Forelimb muscle (tissue), 1 donor: ENCODE results near the gene SOX5. TPM values are rescaled to one million over a fixed set of nuclear protein-coding genes. Genes with fewer than 3 reads are reported as not detected.
"Not testable (repeated sequence)": the region's sequence is repeated elsewhere in the genome, so short reads cannot be mapped to it uniquely, and the experiment has no call there.

Experiments
- DNase-seq: peaks from one replicate; pipeline ENCODE4 v3.0.0-alpha.2; 2013; ENCODE audit warnings: low read depth
- polyA plus RNA-seq: library from polyadenylated mRNA; unstranded; fragments of 120-200 nt; gene quantifications from one replicate; pipeline ENCODE4 v1.2.1, GENCODE V29; 2013; ENCODE audit not compliant: insufficient read length

Gene SOX5
- polyA plus RNA-seq, 1 donor, result 1.5 TPM

DNA sequence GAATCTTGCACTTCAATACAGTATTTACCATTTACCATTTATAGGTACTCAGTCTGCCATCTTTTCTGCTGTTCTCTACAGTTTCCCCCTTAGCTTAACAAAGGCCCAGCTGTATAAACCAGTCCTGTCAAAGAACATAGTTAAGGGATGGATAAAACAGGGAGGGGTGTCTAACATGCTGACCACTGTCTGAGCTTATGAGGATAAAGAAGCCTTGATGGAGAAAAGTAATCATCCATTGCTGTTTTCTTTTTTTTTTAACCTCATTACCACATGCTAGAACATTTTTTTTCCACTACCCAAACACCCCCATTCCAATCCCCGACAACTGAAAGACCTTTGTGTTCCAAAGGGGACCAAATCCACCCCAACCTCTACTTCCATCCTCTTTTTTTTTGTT is 39.9 kb downstream of the SOX5 start:
- no peak for DNase-seq

DNA sequence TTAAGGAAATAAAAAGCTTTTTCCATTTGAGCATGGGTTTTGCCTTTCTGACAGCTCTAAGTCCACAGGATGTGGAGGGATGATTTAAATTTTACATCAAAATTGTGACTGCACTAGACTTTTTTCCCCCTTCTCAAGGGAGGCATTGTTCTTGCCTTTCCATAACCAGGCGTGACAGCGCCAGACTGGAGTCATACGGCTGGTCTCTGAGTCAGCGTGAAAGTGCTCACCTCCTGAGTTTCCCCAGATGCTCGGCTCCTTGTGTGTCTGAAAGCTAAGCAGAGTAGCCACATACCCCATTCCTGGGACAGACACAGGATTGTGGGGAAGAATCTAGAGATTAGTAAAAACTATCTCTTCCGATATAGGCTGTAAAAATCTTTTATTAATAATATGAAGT is 43.1 kb downstream of the SOX5 start:
- no peak for DNase-seq

DNA sequence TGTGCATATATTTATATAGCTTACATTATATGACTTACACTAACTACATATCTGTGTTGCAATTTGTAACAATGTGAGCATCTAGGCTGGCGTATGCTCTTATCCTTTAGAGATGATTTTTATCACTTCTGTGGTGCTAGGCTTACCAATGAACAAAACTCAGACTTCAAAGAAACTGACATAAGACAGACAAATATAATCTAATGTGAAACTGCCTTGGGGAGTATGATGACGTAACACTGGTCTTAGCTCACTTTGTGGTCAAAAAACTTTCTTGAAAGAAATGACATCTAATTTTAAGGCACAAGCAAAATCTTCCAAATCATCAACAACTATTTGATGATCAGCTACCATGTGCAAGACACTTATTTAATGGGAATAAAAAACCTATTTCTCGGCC is 50.0 kb downstream of the SOX5 start:
- DNase-seq, result no peak

DNA sequence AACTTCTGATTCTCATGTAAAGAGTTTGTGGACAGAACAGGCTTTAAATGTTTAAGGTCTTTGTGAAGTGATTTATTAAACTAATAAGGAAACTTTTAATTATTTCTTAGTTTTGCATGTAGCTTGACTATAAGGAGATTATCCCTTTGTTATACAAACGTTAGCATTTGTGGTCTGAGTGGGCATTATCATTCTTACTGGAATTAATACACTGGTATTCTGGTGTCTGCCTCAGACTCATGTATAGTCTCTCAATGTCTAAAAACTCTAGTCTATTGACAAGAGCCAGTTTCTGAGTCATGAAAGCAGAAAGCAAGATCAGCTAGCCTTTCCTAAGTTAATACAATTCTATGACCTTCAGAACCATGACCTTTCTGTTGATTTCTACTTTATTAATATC is 51.3 kb downstream of the SOX5 start:
- DNase-seq, result no peak

DNA sequence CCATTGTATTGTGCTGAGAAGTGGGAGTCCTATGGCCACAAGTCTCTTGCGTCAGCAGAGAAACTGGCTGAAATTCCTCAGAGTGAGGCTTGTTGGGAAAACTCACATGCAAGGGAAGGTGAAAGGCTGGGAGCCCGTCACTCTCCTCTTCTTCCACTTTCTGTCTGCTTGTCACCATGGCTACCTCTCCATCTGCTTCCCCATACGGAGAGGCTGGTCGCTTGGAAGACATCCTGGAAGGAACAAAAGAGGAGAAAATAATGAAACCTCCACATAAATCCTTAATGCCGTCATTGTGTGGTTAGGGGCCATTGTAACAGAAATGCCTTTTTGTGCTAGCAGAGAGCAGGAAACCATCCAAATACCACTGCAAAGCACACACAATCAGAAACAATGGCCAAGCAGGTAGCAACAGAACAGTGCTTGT is 53.7 kb downstream of the SOX5 start:
- no peak for DNase-seq

DNA sequence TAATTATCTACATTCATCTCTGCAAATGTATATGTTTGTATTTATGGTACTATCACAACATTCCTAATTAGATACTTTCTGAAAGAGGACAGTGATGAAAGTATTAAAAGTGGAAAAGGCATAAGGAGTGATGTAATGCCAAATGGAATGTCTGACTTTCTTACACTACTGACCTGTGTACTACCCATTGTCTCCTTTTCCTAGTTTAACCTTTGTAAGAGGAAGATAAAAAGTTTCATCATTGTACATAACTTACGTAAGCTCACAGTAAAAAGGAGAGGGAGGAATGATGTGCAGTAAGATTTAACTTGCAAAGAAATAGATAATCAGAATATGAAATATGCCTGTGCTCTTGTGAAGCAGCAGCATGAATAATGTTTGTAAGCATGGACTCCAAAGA is 55.9 kb downstream of the SOX5 start:
- no peak for DNase-seq

DNA sequence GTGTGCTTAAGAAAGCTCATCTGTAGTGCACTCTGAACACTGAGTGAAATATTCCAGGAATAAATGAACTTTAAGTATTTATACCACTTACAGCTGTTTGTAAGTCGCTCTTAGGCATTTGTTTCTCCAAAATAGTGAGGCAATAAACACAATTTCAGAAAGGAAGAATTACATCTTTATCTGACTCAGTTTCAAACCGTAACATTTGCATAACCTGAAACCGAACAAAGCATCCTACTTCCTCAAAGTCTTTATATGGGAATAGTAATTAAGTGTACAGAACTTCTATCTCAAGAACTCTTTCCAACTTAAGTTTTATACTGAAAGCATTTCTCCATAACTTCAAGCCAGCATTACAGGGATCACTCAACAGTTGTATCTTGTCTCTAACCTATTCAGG is 58.4 kb downstream of the SOX5 start:
- no peak for DNase-seq

DNA sequence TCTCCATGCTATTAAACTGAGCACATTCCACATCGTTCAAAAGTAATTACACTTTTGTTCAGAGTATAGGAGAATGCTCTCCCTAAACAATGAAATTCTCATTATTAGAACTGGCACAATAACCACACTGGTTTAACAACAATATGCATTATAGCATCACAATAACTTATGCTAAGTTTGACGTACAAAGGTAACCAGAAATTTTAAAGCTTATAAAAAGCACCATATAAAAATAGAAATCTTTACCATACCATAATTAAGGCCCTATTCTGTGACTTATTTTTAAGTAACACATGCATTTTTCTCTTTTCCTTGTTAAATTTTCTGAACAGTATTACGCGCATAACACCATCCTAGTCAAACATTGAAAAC is 60.4 kb downstream of the SOX5 start:
- DNase-seq, result no peak

DNA sequence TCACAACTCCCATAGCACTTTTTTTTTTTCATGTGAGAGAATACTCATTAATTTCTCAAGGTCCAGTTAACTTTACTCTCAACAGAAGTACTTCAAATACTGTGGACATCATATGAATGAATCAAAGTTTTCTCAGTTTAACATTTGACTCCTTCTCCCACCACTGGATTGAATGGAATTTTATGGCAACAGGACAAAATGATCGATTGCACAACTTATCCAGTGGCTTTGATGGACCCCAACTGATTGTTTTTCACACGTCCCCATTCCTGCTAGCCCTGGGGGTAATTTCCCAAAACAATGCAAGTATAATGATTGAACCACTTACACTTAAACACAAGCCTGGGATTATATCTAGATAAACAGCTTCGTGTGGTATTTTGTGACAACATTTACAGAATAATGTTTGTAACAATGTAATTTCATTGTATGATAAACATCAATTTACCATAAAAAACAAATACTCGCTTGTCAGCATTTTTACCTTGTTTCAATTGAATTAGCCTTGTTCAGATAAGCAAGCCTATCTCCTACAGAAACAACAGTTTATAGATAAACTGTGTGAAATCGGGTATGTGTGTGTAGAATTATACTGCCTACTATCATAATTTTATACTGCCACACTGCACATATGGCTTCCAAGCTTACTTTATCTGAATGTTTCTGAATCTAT is 60.9 kb downstream of the SOX5 start:
- DNase-seq, result no peak

DNA sequence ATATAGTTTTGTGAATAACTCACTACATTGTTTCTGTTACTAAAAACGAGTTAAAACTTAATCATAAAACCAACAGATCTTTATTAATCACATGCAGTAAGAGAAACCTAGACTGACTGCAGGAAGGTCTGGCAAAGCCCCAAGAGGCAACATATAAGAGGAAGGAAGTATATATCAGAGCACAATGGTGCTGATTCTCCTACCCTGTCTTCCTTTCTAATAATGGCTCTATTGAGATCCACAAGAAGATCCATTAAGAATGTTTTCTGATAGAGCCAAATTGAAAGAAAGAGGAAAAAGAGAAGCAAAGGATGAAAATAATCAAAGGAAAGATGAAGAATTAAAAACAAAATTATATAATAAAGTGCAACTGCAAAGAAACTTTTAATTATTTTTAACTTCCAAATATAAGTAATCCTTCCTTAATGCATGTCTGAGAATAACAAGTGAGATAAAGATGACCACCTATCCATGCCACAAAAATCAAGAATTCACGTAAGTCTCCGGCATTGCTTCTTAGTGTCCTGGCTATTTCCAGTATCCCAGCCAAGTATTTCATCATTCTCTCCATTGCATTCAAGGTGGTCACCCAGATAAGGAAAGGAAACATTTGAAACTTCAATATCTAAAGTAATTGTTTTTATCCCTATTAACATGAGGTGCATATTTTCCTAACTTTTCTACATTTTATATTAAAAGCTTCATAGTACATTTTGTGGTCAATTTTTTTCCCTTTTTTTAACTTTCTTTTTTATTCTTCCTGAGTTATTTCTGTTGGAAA is 62.2 kb downstream of the SOX5 start:
- no peak for DNase-seq

DNA sequence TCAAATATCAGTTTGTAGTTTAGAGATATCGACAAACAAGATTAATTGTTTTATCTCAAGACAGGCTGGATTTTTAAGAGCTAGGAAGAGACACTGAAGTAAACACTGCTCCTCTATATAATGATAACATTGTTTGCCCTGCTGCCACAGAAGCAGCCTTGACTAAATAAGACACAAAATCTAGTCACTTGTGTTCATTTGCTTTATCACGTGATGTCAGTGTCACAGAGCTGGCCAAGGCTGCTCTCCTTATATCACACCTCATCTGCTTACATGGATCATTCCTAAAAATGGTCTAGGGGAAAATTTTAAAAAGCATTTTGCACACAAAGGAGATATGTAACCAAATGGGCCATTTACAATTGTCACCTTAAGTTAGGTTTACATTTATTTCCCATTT is 64.1 kb downstream of the SOX5 start:
- DNase-seq, result no peak

DNA sequence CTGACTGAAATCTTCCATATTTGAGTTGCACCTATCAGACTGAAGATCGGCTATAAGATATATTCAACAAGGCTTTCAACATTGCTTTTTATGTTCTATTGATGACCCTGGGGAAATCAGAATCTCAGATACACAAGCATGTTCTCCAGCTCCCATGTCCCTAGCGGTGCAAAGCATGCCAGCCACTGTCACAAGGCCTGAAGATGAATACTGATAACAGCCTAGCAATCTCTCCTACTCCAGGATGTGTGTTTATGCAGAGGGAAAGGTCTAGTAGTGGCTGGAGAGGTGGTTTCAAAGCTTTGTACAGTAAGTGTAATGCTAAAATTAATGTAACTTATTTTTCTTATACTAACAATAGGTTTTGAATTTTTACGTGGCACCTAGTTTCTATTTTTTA is 64.6 kb downstream of the SOX5 start:
- no peak for DNase-seq

DNA sequence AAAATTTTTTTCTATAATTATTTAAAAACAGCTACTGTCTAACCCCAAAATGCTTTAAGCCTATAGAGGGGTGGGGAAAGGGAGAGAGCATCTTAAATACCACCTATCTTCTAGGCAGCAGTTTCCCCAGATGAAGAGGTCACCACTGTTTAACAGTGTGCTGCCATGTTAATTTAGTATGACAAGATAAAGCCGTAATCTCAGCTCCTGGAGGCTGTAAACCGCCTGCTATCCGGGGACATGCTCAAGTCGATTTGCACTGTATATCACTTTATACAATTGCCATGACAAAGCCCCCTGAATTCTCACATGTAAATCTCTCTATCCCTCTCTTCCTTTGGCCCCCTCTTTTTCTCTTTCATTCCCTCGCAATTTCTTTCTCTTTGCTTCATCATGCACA is 68.5 kb downstream of the SOX5 start:
- no peak for DNase-seq

DNA sequence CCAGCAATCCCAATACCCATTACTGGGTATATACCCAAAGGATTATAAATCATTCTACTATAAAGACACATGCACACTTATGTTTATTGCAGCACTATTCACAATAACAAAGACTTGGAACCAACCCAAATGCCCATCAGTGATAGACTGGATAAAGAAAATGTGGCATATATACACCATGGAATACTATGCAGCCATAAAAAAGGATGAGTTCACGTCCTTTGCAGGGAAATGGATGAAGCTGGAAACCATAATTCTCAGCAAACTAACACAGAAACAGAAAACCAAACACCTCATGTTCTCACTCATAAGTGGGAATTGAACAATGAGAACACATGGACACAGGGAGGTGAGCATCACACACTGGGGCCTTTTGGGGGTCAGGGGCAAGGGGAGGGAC is 72.9 kb downstream of the SOX5 start:
- not testable (repeated sequence) for DNase-seq

DNA sequence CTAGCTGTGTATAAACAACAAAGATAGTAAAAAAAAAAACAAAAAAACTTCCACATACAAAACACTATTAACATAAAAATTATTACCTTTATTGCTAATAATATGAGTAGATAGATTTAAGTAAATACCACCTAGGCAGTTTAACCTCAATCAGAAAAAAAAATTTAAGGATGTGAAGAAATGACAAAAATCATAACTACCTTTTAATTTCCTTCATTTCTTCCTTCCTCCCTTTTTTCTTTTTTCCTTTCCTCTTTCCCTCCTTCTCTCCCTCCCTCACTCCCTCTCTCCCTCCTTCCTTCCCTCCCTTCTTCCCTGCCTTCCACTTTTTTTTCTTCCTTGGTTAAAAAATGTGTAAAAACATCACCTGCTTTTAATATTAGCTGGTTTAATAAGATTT is 81.7 kb downstream of the SOX5 start:
- no peak for DNase-seq

DNA sequence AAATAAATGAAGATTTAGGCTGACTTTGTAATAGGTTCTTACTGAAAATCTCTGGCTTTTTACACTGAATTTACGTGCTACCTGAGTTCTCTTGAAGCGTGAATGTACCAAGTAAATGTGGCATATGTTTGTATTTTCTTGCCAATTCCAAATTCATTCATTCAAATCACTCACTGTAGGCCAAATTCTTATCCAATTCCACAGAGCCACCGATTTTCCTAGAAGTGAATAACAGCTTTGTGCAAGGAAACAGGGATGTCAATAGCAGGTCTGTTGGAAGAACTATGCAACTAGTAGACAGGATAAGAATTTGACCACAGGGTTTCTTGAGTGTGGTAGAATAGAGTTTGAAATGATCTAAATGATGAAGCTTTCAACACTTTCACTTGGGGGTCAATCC is 86.8 kb downstream of the SOX5 start:
- DNase-seq, result no peak

DNA sequence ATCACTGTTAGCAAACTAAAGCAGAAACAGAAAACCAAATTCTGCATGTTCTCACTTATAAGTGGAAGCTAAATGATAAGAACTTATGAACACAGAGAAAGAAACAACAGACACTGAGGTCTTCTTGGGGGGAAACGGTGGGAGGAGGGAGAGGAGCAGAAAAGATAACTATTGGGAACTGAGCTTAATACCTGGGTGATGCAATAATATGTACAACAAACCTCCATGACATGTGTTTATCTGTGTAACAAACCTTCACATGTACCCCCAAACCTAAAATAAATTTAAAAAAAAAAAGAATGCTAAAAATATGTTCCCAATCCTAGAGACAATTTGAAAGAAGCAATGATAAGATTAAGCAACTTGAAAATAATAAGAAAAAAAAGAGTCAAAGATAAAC is 89.5 kb downstream of the SOX5 start:
- DNase-seq, result no peak

DNA sequence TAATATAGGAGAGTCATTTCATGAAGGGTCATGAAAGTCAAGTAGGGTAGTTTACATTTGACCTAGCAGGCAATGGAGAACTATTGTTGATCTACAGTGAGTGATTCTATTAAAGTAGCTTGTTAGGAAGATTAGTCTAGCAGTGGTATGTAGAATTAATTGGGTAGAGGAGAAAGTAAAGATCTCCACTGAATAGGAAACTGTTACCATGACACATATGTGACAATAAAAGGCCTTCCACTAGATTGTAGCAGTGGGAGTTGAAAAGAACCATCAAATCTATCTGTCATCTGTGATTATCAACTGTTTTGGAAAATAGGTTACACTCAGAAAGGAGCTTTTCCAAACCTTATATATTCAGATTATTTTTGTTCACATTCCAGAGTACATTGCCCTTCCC is 92.3 kb downstream of the SOX5 start:
- DNase-seq, result no peak

DNA sequence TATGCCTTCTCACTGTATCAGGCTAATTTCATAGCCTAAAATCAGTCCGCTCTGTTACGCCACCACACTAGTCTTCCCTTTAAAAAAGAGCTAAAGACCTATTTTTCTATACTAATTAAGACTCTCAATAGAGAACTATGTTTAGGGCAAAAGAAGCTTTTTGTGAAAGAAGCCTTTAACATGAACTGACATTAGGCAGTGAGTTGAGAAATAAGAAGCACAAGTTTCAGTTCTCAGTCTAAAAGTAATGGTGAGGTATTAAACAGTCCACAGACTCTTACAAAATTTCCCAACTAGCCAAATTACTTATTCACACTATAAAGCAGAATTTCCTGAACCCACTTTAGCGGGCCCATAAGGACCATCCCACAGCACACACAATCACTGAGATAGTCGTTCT is 93.7 kb downstream of the SOX5 start:
- DNase-seq, result no peak

DNA sequence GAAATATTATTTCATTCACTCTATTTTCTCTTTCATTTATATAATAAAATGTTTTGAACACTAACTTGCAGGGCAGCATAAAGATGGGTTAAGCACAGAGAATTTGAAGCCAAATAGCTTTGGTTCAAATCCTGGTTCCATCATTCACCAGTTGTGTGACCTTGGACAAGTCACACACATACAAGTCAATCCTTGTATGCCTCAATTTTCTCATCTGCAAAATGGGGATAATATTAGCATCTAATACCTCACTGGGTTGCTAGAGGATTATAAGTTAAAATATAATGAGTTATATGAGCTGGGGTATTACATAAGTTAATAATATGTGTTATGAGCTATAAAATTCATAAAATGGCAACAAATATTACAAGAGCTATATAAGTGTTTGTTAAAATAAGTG is 94.9 kb downstream of the SOX5 start:
- DNase-seq, result no peak

DNA sequence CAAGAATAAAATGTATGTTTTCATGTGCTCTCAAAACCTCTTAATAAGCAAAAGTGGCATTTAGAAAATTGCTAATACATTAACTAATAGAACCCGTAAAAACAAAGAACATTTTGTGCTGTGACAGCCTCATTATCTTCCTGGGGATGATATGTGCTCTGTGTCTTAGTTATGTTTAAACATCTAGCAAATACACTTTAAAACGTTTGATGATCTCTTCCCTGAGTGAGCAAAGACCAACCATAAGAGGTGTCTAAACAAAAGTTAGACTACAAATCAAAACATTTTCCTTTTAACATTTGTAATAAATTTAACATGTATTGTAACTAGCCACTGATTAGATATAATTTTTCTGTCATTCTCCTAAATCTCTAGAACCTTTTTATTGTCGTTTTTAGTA is 95.8 kb downstream of the SOX5 start:
- DNase-seq, result no peak

DNA sequence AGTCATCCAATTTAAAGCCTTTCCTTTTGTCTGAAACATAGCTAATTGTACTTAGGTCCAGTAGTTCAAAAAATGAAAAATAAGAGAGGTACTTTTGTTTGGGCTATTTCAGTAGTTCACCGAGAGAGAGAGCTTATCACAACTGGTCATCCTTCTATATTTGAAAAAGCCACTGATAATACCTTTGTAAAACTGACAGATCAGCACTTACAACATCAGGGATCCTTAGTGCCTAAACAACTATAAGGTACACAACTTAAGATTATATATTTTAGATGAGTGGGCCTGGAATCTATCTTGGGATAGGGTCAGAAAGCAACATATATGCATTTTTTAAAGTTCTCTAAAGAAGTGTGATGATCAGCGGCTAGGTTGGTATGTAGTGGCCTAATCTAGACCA is 97.9 kb downstream of the SOX5 start:
- DNase-seq, result no peak

DNA sequence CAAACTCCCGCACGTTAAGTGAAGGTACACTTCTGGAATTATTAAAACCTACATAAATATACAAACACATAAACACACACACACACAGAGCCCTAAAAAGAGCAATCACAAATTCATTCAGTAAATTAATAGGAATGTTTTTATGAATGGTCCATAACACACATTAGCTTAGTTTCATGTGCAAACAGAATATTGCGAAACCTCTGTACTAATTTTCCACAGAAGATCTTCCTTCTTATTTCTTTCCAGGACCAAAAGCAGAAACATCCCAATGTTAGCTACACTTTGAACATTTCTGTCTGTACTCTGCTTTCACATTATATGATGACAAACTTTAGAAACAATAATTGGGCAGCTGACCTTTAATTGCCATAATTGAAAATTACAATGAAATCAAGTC is 101.6 kb downstream of the SOX5 start:
- DNase-seq, result no peak

DNA sequence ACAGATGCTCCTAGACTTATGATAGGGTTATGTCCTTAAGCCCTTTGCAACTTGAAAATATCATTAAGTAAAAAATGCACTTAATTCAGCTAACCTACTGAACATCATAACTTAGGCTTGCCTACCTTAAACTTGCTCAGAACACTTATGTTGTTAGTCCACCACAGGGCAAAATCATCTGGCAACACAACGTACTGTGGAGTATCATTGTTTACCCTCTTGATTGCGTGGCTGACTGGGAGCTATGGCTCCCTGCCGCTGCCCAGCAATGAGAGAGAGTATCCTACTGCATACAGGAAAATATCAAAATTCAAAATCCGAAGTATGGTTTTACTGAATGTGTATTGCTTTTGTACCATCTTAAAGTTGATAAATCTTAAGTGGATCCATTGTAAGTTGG is 105.5 kb downstream of the SOX5 start:
- no peak for DNase-seq
